HUES48 (cell line): Measurements from ENCODE around the gene CDH13.

Source experiments
- H3K27ac ChIP-seq: one replicate; pipeline ENCODE4 v1.7.0; 2013; ENCODE audit warnings: low read depth, low read length, inconsistent platforms
- H3K27me3 ChIP-seq: 2 replicates; pipeline ENCODE4 v1.6.1; 2013; ENCODE audit warnings: mild to moderate bottlenecking, low read length; ENCODE audit not compliant: control insufficient read depth, insufficient read depth
- H3K36me3 ChIP-seq: 2 replicates; pipeline ENCODE4 v1.6.1; 2013; ENCODE audit warnings: low read length; ENCODE audit not compliant: control insufficient read depth, insufficient read depth
- H3K4me1 ChIP-seq: 2 replicates; pipeline ENCODE4 v1.6.1; 2013; ENCODE audit warnings: mild to moderate bottlenecking, low read length; ENCODE audit not compliant: control insufficient read depth, insufficient read depth
- H3K4me3 ChIP-seq: 2 replicates; pipeline ENCODE4 v1.5.1; 2013; ENCODE audit warnings: mild to moderate bottlenecking, low read depth, low read length
- H3K9ac ChIP-seq: 2 replicates; pipeline ENCODE4 v1.6.1; 2013; ENCODE audit warnings: mild to moderate bottlenecking, low read depth, low read length, moderate library complexity
- H3K9me3 ChIP-seq: 2 replicates; pipeline ENCODE4 v1.6.1; 2013; ENCODE audit warnings: low read length; ENCODE audit not compliant: control insufficient read depth, insufficient read depth

The CDH13 gene

GRCh38 chr16:83143788-83144187 lies 517.0 kb downstream of the CDH13 start:
- Histone ChIP-seq H3K27ac (no peak overlapping the region), H3K4me3 (no peak overlapping the region), H3K36me3 (no peaks in the 10 kb centered on the region), H3K27me3 (no peaks in the 10 kb centered on the region), H3K9ac (no peak overlapping the region), H3K9me3 (no peaks in the 10 kb centered on the region), H3K4me1 (no peaks in the 10 kb centered on the region)

GRCh38 chr16:83145297-83145696 lies 518.5 kb downstream of the CDH13 start:
- H3K4me1 ChIP-seq: no peaks in the 10 kb centered on the region
- H3K27ac ChIP-seq: no peak overlapping the region
- H3K27me3 ChIP-seq: no peaks in the 10 kb centered on the region
- no peak overlapping the region for H3K4me3 ChIP-seq
- H3K36me3 ChIP-seq: no peaks in the 10 kb centered on the region
- no peaks in the 10 kb centered on the region for H3K9me3 ChIP-seq
- H3K9ac ChIP-seq: no peak overlapping the region

- Histone ChIP-seq H3K4me1 (no peaks in the 10 kb centered on the region), H3K36me3 (no peaks in the 10 kb centered on the region), H3K4me3 (no peak overlapping the region), H3K9me3 (no peaks in the 10 kb centered on the region), H3K27ac (no peak overlapping the region), H3K9ac (no peak overlapping the region), H3K27me3 (no peaks in the 10 kb centered on the region)
Measured at GRCh38 chr16:83147244-83147643, 520.5 kb downstream of the CDH13 start.

- Histone ChIP-seq H3K4me3 (no peak overlapping the region), H3K36me3 (no peaks in the 10 kb centered on the region), H3K9me3 (no peaks in the 10 kb centered on the region), H3K27ac (no peak overlapping the region), H3K27me3 (no peaks in the 10 kb centered on the region), H3K4me1 (peaks cover 13% of the 10 kb centered on the region), H3K9ac (no peak overlapping the region)
Measured at GRCh38 chr16:83158320-83158957, 531.7 kb downstream of the CDH13 start.

- Histone ChIP-seq H3K4me1 (peaks cover 13% of the 10 kb centered on the region), H3K9me3 (no peaks in the 10 kb centered on the region), H3K27ac (no peak overlapping the region), H3K4me3 (no peak overlapping the region), H3K36me3 (no peaks in the 10 kb centered on the region), H3K9ac (no peak overlapping the region), H3K27me3 (no peaks in the 10 kb centered on the region)
Measured at GRCh38 chr16:83159049-83159448, 532.3 kb downstream of the CDH13 start.

GRCh38 chr16:83160287-83161020 lies 533.7 kb downstream of the CDH13 start:
- no peak overlapping the region for H3K27ac ChIP-seq
- H3K9me3 ChIP-seq: no peaks in the 10 kb centered on the region
- H3K9ac ChIP-seq: no peak overlapping the region
- peaks cover 18% of the 10 kb centered on the region for H3K4me1 ChIP-seq
- H3K27me3 ChIP-seq: no peaks in the 10 kb centered on the region
- no peak overlapping the region for H3K4me3 ChIP-seq
- H3K36me3 ChIP-seq: no peaks in the 10 kb centered on the region

- H3K36me3 ChIP-seq: no peaks in the 10 kb centered on the region
- no peak overlapping the region for H3K27ac ChIP-seq
- H3K4me1 ChIP-seq: peaks cover 21% of the 10 kb centered on the region
- no peak overlapping the region for H3K4me3 ChIP-seq
- H3K9ac ChIP-seq: no peak overlapping the region
- no peaks in the 10 kb centered on the region for H3K27me3 ChIP-seq
- no peaks in the 10 kb centered on the region for H3K9me3 ChIP-seq
Measured at GRCh38 chr16:83162791-83163190, 536.0 kb downstream of the CDH13 start.

GRCh38 chr16:83164816-83165215 lies 538.0 kb downstream of the CDH13 start:
- Histone ChIP-seq H3K9ac (no peak overlapping the region), H3K4me3 (no peak overlapping the region), H3K9me3 (no peaks in the 10 kb centered on the region), H3K27me3 (no peaks in the 10 kb centered on the region), H3K4me1 (peaks cover 21% of the 10 kb centered on the region), H3K36me3 (no peaks in the 10 kb centered on the region), H3K27ac (no peak overlapping the region)

- Histone ChIP-seq H3K27me3 (no peaks in the 10 kb centered on the region), H3K9me3 (no peaks in the 10 kb centered on the region), H3K27ac (no peak overlapping the region), H3K4me3 (no peak overlapping the region), H3K4me1 (no peaks in the 10 kb centered on the region), H3K36me3 (no peaks in the 10 kb centered on the region), H3K9ac (no peak overlapping the region)
Measured at GRCh38 chr16:83171396-83171795, 544.6 kb downstream of the CDH13 start.

- Histone ChIP-seq H3K4me1 (no peaks in the 10 kb centered on the region), H3K4me3 (no peak overlapping the region), H3K9me3 (no peaks in the 10 kb centered on the region), H3K9ac (no peak overlapping the region), H3K27me3 (no peaks in the 10 kb centered on the region), H3K36me3 (no peaks in the 10 kb centered on the region), H3K27ac (no peak overlapping the region)
Measured at GRCh38 chr16:83174671-83175070, 547.9 kb downstream of the CDH13 start.

- no peaks in the 10 kb centered on the region for H3K9me3 ChIP-seq
- H3K27me3 ChIP-seq: no peaks in the 10 kb centered on the region
- no peak overlapping the region for H3K9ac ChIP-seq
- H3K36me3 ChIP-seq: no peaks in the 10 kb centered on the region
- no peak overlapping the region for H3K27ac ChIP-seq
- no peak overlapping the region for H3K4me3 ChIP-seq
- H3K4me1 ChIP-seq: no peaks in the 10 kb centered on the region
Measured at GRCh38 chr16:83176802-83177201, 550.0 kb downstream of the CDH13 start.
